B cell (primary cell): ENCODE results near the gene RPL10A. TPM values are rescaled to one million over a fixed set of nuclear protein-coding genes. Genes with fewer than 3 reads are reported as not detected.

Experiments used
- ATAC-seq: fragments of 200-7000 bp; cut with Tn5 transposase; one replicate; pipeline ENCODE4 v1.10.0; 2021; ENCODE audit warnings: low read depth, mild to moderate bottlenecking, moderate number of reproducible peaks, moderate library complexity
- CTCF ChIA-PET: fragments of 350-600 bp; sonication (Branson Sonifier 250); formaldehyde crosslinking; loops from one replicate; lab custom pipeline; 2021; ENCODE audit warnings: antibody characterized with exemption, inconsistent platforms; lab: Charles Lee
- POLR2A ChIA-PET: fragments of 350-600 bp; sonication (Branson Sonifier 250); formaldehyde crosslinking; loops from one replicate; lab custom pipeline; 2021; ENCODE audit warnings: antibody characterized with exemption; lab: Charles Lee
- DNase-seq: peaks from one replicate; pipeline ENCODE4 v3.0.0; 2013
- H2AFZ ChIP-seq: 2 replicates; pipeline ENCODE4 v1.6.1; 2012; ENCODE audit warnings: mild to moderate bottlenecking, low read depth, low read length; ENCODE audit not compliant: insufficient read depth, poor library complexity, severe bottlenecking
- H3K27ac ChIP-seq, 2 donors: 1 replicate in 1 of 2; 2 replicates in 1 of 2; pipeline ENCODE4 v1.5.1; 2012 to 2013; ENCODE audit warnings: low read length in 2 of 2, mild to moderate bottlenecking in 2 of 2, moderate library complexity in 1 of 2
- H3K27me3 ChIP-seq, 4 experiments: fragments of 200-600 bp in 1 of 4; sonication (generic) in 1 of 4; replicated peaks in 1 of 4; 1 replicate in 2 of 4; 2 replicates in 2 of 4; pipeline versions ENCODE4 v1.6.1 to v1.7.0; 2013 to 2016; ENCODE audit warnings: low read length in 3 of 4, mild to moderate bottlenecking in 2 of 4, mixed read lengths in 1 of 4, moderate library complexity in 1 of 4; ENCODE audit not compliant: insufficient read depth in 4 of 4, control insufficient read depth in 3 of 4; ENCODE audit errors: control extremely low read depth in 1 of 4
- H3K36me3 ChIP-seq, 2 experiments: replicated peaks in 1 of 2; 1 replicate in 1 of 2; 2 replicates in 1 of 2; pipeline versions ENCODE4 v1.6.1 to v1.7.1; 2013; ENCODE audit warnings: low read length in 1 of 2; ENCODE audit not compliant: insufficient read depth in 2 of 2, control insufficient read depth in 1 of 2; ENCODE audit errors: control extremely low read depth in 1 of 2, extremely low read depth in 1 of 2
- H3K4me1 ChIP-seq, 2 donors: fragments of 200-600 bp in 1 of 2; sonication (generic) in 1 of 2; 1 replicate in 1 of 2; 2 replicates in 1 of 2; pipeline versions ENCODE4 v1.5.1 to v1.6.1; 2013 to 2017; ENCODE audit warnings: low read length in 2 of 2; ENCODE audit not compliant: control insufficient read depth in 2 of 2, insufficient read depth in 2 of 2
- H3K4me2 ChIP-seq: replicated peaks from 2 replicates; pipeline ENCODE3; 2012; ENCODE audit warnings: mild to moderate bottlenecking, low read depth, low read length; ENCODE audit not compliant: poor library complexity, severe bottlenecking
- H3K4me3 ChIP-seq, 5 experiments: fragments of 200-600 bp in 1 of 5; sonication (generic) in 1 of 5; 1 replicate in 3 of 5; 2 replicates in 2 of 5; pipeline versions ENCODE4 v1.5.1 to v1.7.0; 2011 to 2016; ENCODE audit warnings: low read length in 4 of 5, mild to moderate bottlenecking in 4 of 5, low read depth in 2 of 5, control low read depth in 1 of 5, moderate library complexity in 1 of 5; ENCODE audit not compliant: insufficient read depth in 1 of 5; ENCODE audit errors: control extremely low read depth in 1 of 5, extremely low read depth in 1 of 5
- H3K79me2 ChIP-seq: fragments of 200-600 bp; sonication (generic); one replicate; pipeline ENCODE4 v1.6.0; 2016; ENCODE audit warnings: low read length; ENCODE audit not compliant: control insufficient read depth, insufficient read depth
- H3K9ac ChIP-seq: fragments of 200-600 bp; sonication (generic); 2 replicates; pipeline ENCODE4 v1.6.1; 2017; ENCODE audit warnings: mild to moderate bottlenecking, low read length, moderate library complexity
- H3K9me3 ChIP-seq, 3 donors: one replicate each; pipeline versions ENCODE4 v1.6.1 to v1.7.1; 2013; ENCODE audit warnings: low read length in 2 of 3; ENCODE audit not compliant: control insufficient read depth in 2 of 3, insufficient read depth in 1 of 3; ENCODE audit errors: control extremely low read depth in 1 of 3
- H4K20me1 ChIP-seq: 2 replicates; pipeline ENCODE4 v1.6.0; 2012; ENCODE audit warnings: mild to moderate bottlenecking, low read length; ENCODE audit not compliant: insufficient read depth, control insufficient read depth, poor library complexity, severe bottlenecking
- H3K27ac Mint-ChIP-seq: one replicate; pipeline ENCODE4 v1.8.0; 2021; ENCODE audit warnings: mixed read lengths
- H3K27me3 Mint-ChIP-seq: one replicate; pipeline ENCODE4 v1.8.0; 2021; ENCODE audit warnings: mixed read lengths
- H3K4me1 Mint-ChIP-seq: one replicate; pipeline ENCODE4 v1.8.0; 2021; ENCODE audit warnings: mixed read lengths
- H3K4me3 Mint-ChIP-seq: one replicate; pipeline ENCODE4 v1.8.0; 2021; ENCODE audit warnings: mixed read lengths
- H3K9me3 Mint-ChIP-seq: one replicate; pipeline ENCODE4 v1.8.0; 2022; ENCODE audit warnings: mixed read lengths; ENCODE audit not compliant: insufficient read depth
- EZH2 ChIP-seq: IDR thresholded peaks from 2 replicates; pipeline ENCODE4 v1.6.1; 2012; ENCODE audit warnings: borderline replicate concordance, low read depth, mild to moderate bottlenecking, moderate library complexity, low read length; ENCODE audit not compliant: insufficient read depth, poor library complexity, severe bottlenecking
- WGBS: methylation state at CpG from one replicate; pipeline ENCODE4 v1.1.5; 2013; ENCODE audit warnings: missing lambda C conversion rate; ENCODE audit not compliant: insufficient coverage; 5-methylcytosine and 5-hydroxymethylcytosine counted together
- intact Hi-C: fragments of 100-400 bp; cut with micrococcal nuclease; formaldehyde crosslinking; loops from one replicate; pipeline ENCODE4 v1.10.0; 2022
- polyA plus RNA-seq: library from polyadenylated mRNA; depleted of rRNA; stranded (reverse); fragments of >200 nt; gene quantifications from 2 replicates; pipeline ENCODE4 v1.2.3, GENCODE V29; 2012
- total RNA-seq, 2 donors: library from RNA; stranded (reverse); fragments of 120-200 nt in 1 of 2; gene quantifications; 1 replicate in 1 of 2; 2 replicates in 1 of 2; pipeline versions ENCODE4 v1.2.3 to v1.2.4, GENCODE V29; 2013 to 2022
- TF ChIP-seq, protein P1 (sequence below): fragments of 200-600 bp; IDR thresholded peaks from one replicate; pipeline ENCODE4 v1.8.0; 2022; ENCODE audit warnings: antibody characterized with exemption, mild to moderate bottlenecking

Gene RPL10A
- total and polyA plus RNA-seq, 2 donors (not counting 1 experiment from before 2014, with no cell fraction given): 1,687 to 3,150 TPM

DNA sequence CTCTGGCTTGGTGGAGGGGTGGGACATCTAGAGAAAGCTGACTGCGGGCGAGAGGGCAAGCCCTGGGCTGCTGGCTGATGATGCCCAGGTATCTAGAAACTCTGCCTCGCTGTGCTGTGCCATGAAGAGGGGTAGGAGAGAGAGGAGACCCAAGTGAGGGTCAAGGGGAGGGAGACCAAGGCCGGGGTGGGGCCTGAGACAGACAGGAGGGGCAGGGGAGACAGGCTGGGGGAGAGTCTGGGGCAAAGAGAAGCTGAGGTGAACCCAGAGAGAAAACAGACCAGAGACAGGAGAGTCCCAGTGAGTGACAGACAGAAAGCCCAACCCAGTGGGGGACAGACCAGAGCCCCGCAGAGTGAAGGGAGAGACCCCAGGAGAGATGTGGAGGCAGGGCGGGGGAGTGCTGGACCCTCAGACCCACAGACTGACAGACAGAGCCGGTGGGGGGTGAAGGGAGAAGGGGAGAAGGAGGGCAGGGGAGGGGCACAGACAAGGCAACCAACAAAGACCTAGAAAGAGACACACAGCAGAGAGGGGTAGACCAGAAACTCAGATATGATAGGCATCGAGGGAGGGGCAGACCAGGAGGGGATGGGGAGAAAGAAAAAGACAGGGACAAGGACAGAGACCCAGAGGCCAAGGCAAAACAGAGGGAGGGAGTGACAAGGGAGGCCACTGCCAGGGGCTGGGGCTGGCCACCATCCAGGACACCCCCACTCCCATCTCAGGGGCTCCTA is 22.8 kb downstream of the RPL10A start:
- H3K9ac ChIP-seq: no peak overlapping the region
- H3K4me3 ChIP-seq: no peak overlapping the region
- H2AFZ ChIP-seq: no peak overlapping the region
- WGBS: 90% methylated on average over 8 of the region's 8 CpGs
- H3K9me3 ChIP-seq: no peaks in the 10 kb centered on the region
- no peaks in the 10 kb centered on the region for H4K20me1 ChIP-seq
- H3K4me3 Mint-ChIP-seq: no peak overlapping the region
- DNase-seq (no peak), ATAC-seq (no peak)
- intact Hi-C loops: no loop called here
- peaks cover 9% of the 10 kb centered on the region for H3K4me1 Mint-ChIP-seq
- H3K27me3 ChIP-seq: peaks cover 0 to 7% (median 2%) of the 10 kb centered on the region in 4 experiments
- H3K79me2 ChIP-seq: no peaks in the 10 kb centered on the region
- peaks cover 5 to 7% of the 10 kb centered on the region in 2 donors for H3K4me1 ChIP-seq
- no peaks in the 10 kb centered on the region for H3K36me3 ChIP-seq
- H3K27ac ChIP-seq: no peak overlapping the region
- POLR2A ChIA-PET: no interaction called here
- CTCF ChIA-PET: no interaction called here
- TF ChIP-seq EZH2: no peak
- TF ChIP-seq, protein P1, sequence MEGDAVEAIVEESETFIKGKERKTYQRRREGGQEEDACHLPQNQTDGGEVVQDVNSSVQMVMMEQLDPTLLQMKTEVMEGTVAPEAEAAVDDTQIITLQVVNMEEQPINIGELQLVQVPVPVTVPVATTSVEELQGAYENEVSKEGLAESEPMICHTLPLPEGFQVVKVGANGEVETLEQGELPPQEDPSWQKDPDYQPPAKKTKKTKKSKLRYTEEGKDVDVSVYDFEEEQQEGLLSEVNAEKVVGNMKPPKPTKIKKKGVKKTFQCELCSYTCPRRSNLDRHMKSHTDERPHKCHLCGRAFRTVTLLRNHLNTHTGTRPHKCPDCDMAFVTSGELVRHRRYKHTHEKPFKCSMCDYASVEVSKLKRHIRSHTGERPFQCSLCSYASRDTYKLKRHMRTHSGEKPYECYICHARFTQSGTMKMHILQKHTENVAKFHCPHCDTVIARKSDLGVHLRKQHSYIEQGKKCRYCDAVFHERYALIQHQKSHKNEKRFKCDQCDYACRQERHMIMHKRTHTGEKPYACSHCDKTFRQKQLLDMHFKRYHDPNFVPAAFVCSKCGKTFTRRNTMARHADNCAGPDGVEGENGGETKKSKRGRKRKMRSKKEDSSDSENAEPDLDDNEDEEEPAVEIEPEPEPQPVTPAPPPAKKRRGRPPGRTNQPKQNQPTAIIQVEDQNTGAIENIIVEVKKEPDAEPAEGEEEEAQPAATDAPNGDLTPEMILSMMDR: no peak
- H3K27me3 Mint-ChIP-seq: peaks cover 18% of the 10 kb centered on the region
- peak overlapping the region; percentile 26 for H3K27ac Mint-ChIP-seq
- H3K4me2 ChIP-seq: no peak overlapping the region
- H3K9me3 Mint-ChIP-seq: no peaks in the 10 kb centered on the region

DNA sequence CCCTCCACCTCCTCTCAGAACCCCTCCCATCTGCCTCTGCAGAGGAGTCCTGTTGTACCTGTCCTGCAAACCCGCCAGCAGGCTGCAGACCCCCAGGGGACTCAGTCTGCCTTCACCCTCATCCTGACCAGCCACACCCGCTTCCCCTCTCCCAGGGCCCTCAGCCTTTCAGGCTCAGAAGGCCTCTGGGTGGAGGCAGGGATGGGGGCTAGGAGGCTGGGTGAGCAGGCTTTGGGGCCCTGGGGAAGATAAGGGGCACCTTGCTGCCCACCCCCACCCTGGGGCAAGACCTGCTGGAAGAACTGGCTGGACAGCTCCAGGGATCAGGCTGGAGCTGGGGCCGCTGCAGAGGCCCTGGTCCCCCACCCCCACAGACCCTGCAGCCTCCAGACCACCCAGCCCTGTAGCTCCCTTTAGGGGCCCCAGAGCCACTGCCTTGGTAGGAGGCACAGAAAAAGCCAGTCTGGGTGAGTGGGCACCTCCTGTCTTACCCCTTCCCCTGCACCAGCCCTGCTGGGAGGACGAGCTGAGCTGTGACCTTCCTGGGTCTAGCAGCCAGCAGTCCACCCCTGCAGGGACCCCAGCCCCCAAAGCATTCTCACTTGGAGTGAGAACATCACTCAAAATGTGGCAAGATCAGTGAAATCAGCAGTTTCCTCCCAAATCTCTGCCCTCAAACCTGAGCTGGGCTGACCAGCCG is 23.5 kb downstream of the RPL10A start:
- Histone ChIP-seq H3K27me3 (peaks cover 0 to 7% (median 3%) of the 10 kb centered on the region in 4 experiments), H3K27ac (no peak overlapping the region), H3K4me3 (no peak overlapping the region), H3K4me1 (peaks cover 5 to 10% of the 10 kb centered on the region in 2 donors), H3K79me2 (no peaks in the 10 kb centered on the region), H3K9me3 (no peaks in the 10 kb centered on the region), H4K20me1 (no peaks in the 10 kb centered on the region), H3K4me2 (no peak overlapping the region), H3K36me3 (no peaks in the 10 kb centered on the region), H3K9ac (no peak overlapping the region), H2AFZ (no peak overlapping the region)
- Mint-ChIP-seq H3K4me3 (no peak overlapping the region), H3K27ac (no peak overlapping the region), H3K9me3 (no peaks in the 10 kb centered on the region), H3K27me3 (peaks cover 18% of the 10 kb centered on the region), H3K4me1 (peaks cover 11% of the 10 kb centered on the region)
- intact Hi-C loops: no loop called here
- POLR2A ChIA-PET: no interaction called here
- no peak for ATAC-seq
- 32% methylated on average over 3 of the region's 5 CpGs for WGBS
- CTCF ChIA-PET: no interaction called here
- TF ChIP-seq EZH2: no peak
- TF ChIP-seq, protein P1: no peak
- no peak for DNase-seq
